Neural progenitor cell (in vitro differentiated cells): ENCODE measurements around the gene RDM1. TPM values are rescaled to one million over a fixed set of nuclear protein-coding genes. Genes with fewer than 3 reads are reported as not detected.

Source experiments
- DNase-seq: peaks from one replicate; pipeline ENCODE4 v3.0.0-alpha.2; 2016; ENCODE audit warnings: low spot score
- H2AFZ ChIP-seq: fragments of 200-600 bp; sonication (generic); replicated peaks from 2 replicates; pipeline ENCODE4 v1.6.1; 2016; ENCODE audit warnings: antibody characterized with exemption
- H3F3A ChIP-seq: fragments of 200-600 bp; sonication (generic); 2 replicates; pipeline ENCODE4 v1.6.1; 2016; ENCODE audit warnings: antibody characterized with exemption, low read depth
- H3K27ac ChIP-seq: fragments of 200-600 bp; sonication (generic); 2 replicates; pipeline ENCODE4 v1.5.1; 2016; ENCODE audit warnings: mild to moderate bottlenecking
- H3K27me3 ChIP-seq: fragments of 200-600 bp; sonication (generic); 2 replicates; pipeline ENCODE4 v1.6.1; 2016; ENCODE audit warnings: mild to moderate bottlenecking, moderate library complexity
- H3K36me3 ChIP-seq: fragments of 200-600 bp; sonication (generic); 2 replicates; pipeline ENCODE4 v1.5.1; 2016
- H3K4me1 ChIP-seq: fragments of 200-600 bp; sonication (generic); 2 replicates; pipeline ENCODE4 v1.6.1; 2016; ENCODE audit warnings: mixed run types
- H3K4me2 ChIP-seq: fragments of 200-600 bp; sonication (generic); 2 replicates; pipeline ENCODE4 v1.6.1; 2016
- H3K4me3 ChIP-seq: fragments of 200-600 bp; sonication (generic); 2 replicates; pipeline ENCODE4 v1.5.1; 2016
- H3K79me2 ChIP-seq: fragments of 200-600 bp; sonication (generic); 2 replicates; pipeline ENCODE4 v1.6.1; 2016; ENCODE audit warnings: low read depth
- H3K9ac ChIP-seq: fragments of 200-600 bp; sonication (generic); 2 replicates; pipeline ENCODE4 v1.6.1; 2016
- H3K9me3 ChIP-seq: fragments of 200-600 bp; sonication (generic); 2 replicates; pipeline ENCODE4 v1.5.1; 2016; ENCODE audit warnings: low read depth
- H4K20me1 ChIP-seq: fragments of 200-600 bp; sonication (generic); 2 replicates; pipeline ENCODE4 v1.6.1; 2016; ENCODE audit warnings: low read depth
- H3K27ac Mint-ChIP-seq: 3 replicates; pipeline ENCODE4 v1.8.0; 2021; ENCODE audit warnings: mixed read lengths
- H3K27me3 Mint-ChIP-seq: 2 replicates; pipeline ENCODE4 v1.8.0; 2022; ENCODE audit warnings: low read depth, mild to moderate bottlenecking, inconsistent platforms, moderate library complexity, mixed read lengths; ENCODE audit not compliant: insufficient read depth
- H3K36me3 Mint-ChIP-seq: 3 replicates; pipeline ENCODE4 v1.8.0; 2021; ENCODE audit warnings: mixed read lengths
- H3K4me1 Mint-ChIP-seq: 3 replicates; pipeline ENCODE4 v1.8.0; 2021; ENCODE audit warnings: mixed read lengths
- H3K4me3 Mint-ChIP-seq: 3 replicates; pipeline ENCODE4 v1.8.0; 2021; ENCODE audit warnings: mild to moderate bottlenecking, moderate library complexity, mixed read lengths
- H3K9me3 Mint-ChIP-seq: 3 replicates; pipeline ENCODE4 v1.8.0; 2020; ENCODE audit warnings: mixed read lengths
- CTCF ChIP-seq: fragments of 200-600 bp; sonication (generic); IDR thresholded peaks from 2 replicates; pipeline ENCODE4 v1.5.1; 2017; ENCODE audit warnings: antibody characterized with exemption, mild to moderate bottlenecking
- EZH2 ChIP-seq: fragments of 200-600 bp; sonication (generic); IDR thresholded peaks from 2 replicates; pipeline ENCODE4 v1.6.1; 2017; ENCODE audit warnings: antibody characterized with exemption, mild to moderate bottlenecking, moderate library complexity
- EZH2phosphoT487 ChIP-seq: fragments of 200-600 bp; sonication (generic); IDR thresholded peaks from 2 replicates; pipeline ENCODE4 v1.6.1; 2017; ENCODE audit warnings: antibody characterized with exemption
- total RNA-seq: library from RNA; depleted of rRNA; stranded (reverse); fragments of >200 nt; gene quantifications from 2 replicates; pipeline ENCODE4 v1.2.3, GENCODE V29; 2015; ENCODE audit warnings: low replicate concordance

Gene RDM1
- total RNA-seq, 1 donor from 2014 or later = 28.8 TPM

- H3K27ac Mint-ChIP-seq = no peak overlapping the region
- Histone ChIP-seq H3K27me3 (no peaks in the 10 kb centered on the region), H3K4me1 (no peaks in the 10 kb centered on the region), H3K9ac (no peak overlapping the region), H2AFZ (no peak overlapping the region), H3K4me3 (no peak overlapping the region), H3K79me2 (no peaks in the 10 kb centered on the region), H3K36me3 (no peaks in the 10 kb centered on the region), H3K27ac (no peak overlapping the region), H4K20me1 (no peaks in the 10 kb centered on the region), H3K4me2 (no peak overlapping the region), H3K9me3 (no peaks in the 10 kb centered on the region), H3F3A (no peaks in the 10 kb centered on the region)
- H3K9me3 Mint-ChIP-seq = no peaks in the 10 kb centered on the region
- TF ChIP-seq CTCF (no peak), EZH2phosphoT487 (no peak), EZH2 (no peak)
- no peaks in the 10 kb centered on the region for H3K36me3 Mint-ChIP-seq
- H3K4me1 Mint-ChIP-seq = peaks cover 2% of the 10 kb centered on the region
- no peak for DNase-seq
- no peak overlapping the region for H3K4me3 Mint-ChIP-seq
- no peaks in the 10 kb centered on the region for H3K27me3 Mint-ChIP-seq
These were observed 41.5 kb upstream of the RDM1 start for GRCh38 chr17:35972066-35972465.

- no peaks in the 10 kb centered on the region for H3K79me2 ChIP-seq
- H3K4me1 Mint-ChIP-seq = peaks cover 2% of the 10 kb centered on the region
These were observed 39.2 kb upstream of the RDM1 start for GRCh38 chr17:35969558-35970380.

GRCh38 chr17:35968520-35969054 is 38.0 kb upstream of the RDM1 start:
- Histone ChIP-seq H3K4me3 (no peak overlapping the region), H3K79me2 (no peaks in the 10 kb centered on the region), H3K36me3 (no peaks in the 10 kb centered on the region), H3F3A (no peaks in the 10 kb centered on the region), H3K4me1 (no peaks in the 10 kb centered on the region), H3K27ac (no peak overlapping the region), H3K4me2 (no peak overlapping the region), H3K9me3 (no peaks in the 10 kb centered on the region), H2AFZ (no peak overlapping the region), H3K9ac (no peak overlapping the region), H3K27me3 (no peaks in the 10 kb centered on the region), H4K20me1 (no peaks in the 10 kb centered on the region)
- H3K27me3 Mint-ChIP-seq = no peaks in the 10 kb centered on the region
- no peak overlapping the region for H3K4me3 Mint-ChIP-seq
- no peak for DNase-seq
- H3K9me3 Mint-ChIP-seq = no peaks in the 10 kb centered on the region
- H3K36me3 Mint-ChIP-seq = no peaks in the 10 kb centered on the region
- no peak overlapping the region for H3K27ac Mint-ChIP-seq
- H3K4me1 Mint-ChIP-seq = peaks cover 2% of the 10 kb centered on the region
- TF ChIP-seq EZH2phosphoT487 (no peak), EZH2 (no peak), CTCF (no peak)

More at GRCh38 chr17:35969558-35970380, 39.2 kb upstream of the RDM1 start:
- no peaks in the 10 kb centered on the region for H3K36me3 Mint-ChIP-seq
- Histone ChIP-seq H3K4me2 (no peak overlapping the region), H3K9ac (no peak overlapping the region), H3K27me3 (no peaks in the 10 kb centered on the region), H3K9me3 (no peaks in the 10 kb centered on the region), H3K36me3 (no peaks in the 10 kb centered on the region), H3F3A (no peaks in the 10 kb centered on the region), H4K20me1 (no peaks in the 10 kb centered on the region), H2AFZ (peak overlapping the region; percentile 81), H3K4me1 (no peaks in the 10 kb centered on the region), H3K4me3 (no peak overlapping the region), H3K27ac (no peak overlapping the region)
- peak; percentile 89 for DNase-seq
- H3K9me3 Mint-ChIP-seq = no peaks in the 10 kb centered on the region
- TF ChIP-seq CTCF (peak; percentile 80), EZH2 (no peak), EZH2phosphoT487 (no peak)
- no peak overlapping the region for H3K27ac Mint-ChIP-seq
- no peaks in the 10 kb centered on the region for H3K27me3 Mint-ChIP-seq
- H3K4me3 Mint-ChIP-seq = no peak overlapping the region
